Smooth muscle cell of the brain vasculature (primary cell): ENCODE data around the gene CGNL1.

Experiments
- DNase-seq: peaks from one replicate; pipeline ENCODE4 v3.0.0-alpha.2; 2012; ENCODE audit warnings: low read depth, low spot score

Gene CGNL1, protein sequence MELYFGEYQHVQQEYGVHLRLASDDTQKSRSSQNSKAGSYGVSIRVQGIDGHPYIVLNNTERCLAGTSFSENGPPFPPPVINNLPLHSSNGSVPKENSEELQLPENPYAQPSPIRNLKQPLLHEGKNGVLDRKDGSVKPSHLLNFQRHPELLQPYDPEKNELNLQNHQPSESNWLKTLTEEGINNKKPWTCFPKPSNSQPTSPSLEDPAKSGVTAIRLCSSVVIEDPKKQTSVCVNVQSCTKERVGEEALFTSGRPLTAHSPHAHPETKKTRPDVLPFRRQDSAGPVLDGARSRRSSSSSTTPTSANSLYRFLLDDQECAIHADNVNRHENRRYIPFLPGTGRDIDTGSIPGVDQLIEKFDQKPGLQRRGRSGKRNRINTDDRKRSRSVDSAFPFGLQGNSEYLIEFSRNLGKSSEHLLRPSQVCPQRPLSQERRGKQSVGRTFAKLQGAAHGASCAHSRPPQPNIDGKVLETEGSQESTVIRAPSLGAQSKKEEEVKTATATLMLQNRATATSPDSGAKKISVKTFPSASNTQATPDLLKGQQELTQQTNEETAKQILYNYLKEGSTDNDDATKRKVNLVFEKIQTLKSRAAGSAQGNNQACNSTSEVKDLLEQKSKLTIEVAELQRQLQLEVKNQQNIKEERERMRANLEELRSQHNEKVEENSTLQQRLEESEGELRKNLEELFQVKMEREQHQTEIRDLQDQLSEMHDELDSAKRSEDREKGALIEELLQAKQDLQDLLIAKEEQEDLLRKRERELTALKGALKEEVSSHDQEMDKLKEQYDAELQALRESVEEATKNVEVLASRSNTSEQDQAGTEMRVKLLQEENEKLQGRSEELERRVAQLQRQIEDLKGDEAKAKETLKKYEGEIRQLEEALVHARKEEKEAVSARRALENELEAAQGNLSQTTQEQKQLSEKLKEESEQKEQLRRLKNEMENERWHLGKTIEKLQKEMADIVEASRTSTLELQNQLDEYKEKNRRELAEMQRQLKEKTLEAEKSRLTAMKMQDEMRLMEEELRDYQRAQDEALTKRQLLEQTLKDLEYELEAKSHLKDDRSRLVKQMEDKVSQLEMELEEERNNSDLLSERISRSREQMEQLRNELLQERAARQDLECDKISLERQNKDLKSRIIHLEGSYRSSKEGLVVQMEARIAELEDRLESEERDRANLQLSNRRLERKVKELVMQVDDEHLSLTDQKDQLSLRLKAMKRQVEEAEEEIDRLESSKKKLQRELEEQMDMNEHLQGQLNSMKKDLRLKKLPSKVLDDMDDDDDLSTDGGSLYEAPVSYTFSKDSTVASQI

DNA sequence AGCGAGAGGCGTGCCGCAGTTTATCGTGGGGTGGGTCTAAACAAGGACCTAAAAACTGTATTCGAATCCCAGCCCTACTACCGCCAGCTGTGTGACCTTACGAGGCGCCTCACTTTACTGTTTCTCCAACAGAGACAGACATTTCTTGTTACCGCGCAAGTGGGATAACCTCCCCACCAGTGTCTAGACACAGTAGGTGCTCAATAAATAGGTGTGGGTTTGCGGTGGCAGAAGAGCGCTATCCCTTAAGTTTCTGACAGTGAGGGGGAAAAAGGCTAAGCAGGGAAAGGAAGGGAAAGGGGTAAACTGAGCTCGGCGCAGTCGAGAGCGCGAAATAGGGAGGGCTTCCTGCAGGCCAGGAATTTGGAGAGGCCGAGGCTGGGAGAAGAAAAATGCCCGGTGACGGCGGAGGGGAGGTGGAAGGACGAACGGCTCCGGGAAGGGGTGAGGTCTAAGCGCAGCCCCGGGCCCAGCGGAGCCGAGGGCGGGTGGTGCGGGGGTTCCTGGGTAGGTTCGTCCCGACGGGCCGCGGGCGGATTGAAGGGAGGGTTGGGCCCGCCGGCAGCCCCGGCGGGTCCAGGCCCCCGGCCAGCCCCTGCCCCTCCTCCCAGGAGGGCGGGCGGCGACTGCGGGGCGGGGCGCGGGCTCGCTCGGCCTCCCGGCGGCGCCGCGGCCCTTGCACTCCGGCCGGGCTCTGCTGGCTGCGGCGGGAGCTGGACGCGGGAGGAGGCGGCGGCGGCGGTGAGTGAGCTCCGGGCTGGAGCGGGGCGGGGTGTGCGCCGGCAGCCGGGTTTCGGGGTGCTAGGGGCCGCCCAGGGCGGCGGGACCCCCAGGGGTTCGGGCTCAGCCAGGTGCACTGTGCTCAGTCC, at the start of gene CGNL1:
Gene CGNL1 (plus strand): TSS at position 679 of the 869 bp plus-strand sequence. CDS start 61,495 bp downstream, outside the sequence.
- DNase-seq, result no peak

DNA sequence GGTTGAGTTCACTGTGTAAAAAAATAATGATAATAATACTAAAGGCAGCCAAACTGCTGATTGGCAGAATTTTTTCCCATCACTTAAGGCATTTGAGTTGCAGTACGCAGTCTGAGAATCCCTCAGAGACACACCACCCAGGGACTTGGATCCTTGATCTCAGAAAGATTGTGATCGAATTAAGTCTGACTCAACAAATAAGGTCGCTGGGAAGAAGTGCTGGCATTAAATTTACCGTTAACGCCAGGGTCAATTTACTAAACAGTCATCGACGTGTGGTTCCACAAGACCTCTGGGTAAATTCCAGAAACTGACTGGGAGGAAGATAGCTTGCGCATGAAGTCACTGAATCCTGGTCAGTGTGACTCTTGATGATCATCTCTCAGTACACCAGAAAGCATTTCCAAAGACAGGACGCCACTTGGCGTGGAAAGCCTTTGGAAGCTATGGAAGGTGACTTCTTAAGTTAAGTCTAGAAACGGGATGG, 48.3 kb upstream of the CGNL1 start:
- DNase-seq, result no peak

DNA sequence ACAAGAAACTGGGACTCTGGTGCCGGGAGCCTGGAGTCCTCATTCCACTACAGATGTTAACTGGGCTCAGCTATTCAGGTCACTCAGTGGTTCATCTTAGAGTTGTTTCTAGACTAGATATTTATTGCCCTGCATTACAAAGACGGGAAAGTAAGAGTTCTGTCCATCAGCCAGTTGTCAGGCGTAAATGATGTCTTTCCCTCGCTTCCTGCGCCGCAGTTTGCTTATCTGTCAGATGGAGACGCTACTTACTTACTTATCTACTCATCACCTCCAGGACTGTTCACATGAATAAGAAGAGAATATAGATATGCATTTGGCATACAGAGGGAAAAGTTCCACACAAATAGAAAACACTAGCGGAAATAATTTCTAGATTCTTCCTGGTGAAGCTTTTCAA, 47.8 kb upstream of the CGNL1 start:
- no peak for DNase-seq

DNA sequence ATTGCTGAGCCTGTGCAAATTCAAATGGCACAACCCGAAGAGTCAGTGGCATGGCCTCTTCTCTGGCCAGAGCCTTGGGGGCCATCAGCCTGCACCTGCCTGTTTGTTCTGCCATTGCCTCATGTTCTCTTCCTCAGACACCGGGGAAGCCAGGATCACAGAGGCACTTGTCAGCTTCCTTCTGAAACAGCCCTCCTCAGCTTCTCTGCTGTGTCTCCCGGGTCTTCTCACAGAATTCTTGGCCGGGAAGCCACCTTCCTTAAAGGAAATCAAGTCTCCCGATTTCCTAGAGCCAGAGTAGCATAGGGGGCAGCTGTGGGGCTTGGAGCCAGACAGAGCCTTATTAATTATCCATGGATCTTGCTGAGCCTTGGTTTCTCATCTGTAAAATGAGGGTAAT, 47.4 kb upstream of the CGNL1 start:
- no peak for DNase-seq

DNA sequence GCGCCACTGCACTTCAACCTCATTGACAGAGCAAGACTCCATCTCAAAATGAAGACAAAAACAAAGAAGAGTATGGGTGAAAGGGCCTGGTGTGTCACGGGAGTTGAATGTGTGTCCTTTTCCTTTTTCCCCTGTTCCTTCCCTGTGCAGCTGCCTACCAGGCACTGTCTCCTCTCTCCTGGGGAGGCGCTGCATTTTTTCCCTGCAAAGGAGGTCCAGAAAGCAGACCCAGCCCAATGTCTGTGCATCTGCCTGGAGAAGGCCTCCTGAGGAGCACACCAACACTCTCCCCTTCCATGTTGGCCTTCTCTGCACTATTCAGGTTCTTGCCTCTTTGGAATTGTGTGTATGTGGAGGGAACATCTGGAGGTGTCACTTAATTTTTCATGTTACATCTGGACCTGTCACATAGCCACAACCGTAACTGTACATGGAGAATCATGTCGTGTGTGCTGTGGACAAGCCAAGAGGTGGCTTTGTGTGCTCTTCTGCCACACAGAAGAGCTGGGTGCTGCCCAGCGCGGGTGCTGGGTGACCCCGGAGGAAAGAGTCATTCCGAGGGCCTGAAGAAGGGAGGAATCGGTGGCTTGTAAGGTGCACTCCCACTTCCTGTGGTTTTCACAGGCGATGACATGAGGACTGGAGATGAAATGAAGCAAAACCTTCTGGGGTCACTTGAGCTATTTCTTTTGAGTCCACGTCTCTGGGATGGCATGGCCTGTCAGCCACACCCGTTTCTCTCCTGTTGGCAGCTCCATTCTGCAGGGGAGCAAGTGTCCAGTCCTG, 46.5 kb upstream of the CGNL1 start:
- no peak for DNase-seq

DNA sequence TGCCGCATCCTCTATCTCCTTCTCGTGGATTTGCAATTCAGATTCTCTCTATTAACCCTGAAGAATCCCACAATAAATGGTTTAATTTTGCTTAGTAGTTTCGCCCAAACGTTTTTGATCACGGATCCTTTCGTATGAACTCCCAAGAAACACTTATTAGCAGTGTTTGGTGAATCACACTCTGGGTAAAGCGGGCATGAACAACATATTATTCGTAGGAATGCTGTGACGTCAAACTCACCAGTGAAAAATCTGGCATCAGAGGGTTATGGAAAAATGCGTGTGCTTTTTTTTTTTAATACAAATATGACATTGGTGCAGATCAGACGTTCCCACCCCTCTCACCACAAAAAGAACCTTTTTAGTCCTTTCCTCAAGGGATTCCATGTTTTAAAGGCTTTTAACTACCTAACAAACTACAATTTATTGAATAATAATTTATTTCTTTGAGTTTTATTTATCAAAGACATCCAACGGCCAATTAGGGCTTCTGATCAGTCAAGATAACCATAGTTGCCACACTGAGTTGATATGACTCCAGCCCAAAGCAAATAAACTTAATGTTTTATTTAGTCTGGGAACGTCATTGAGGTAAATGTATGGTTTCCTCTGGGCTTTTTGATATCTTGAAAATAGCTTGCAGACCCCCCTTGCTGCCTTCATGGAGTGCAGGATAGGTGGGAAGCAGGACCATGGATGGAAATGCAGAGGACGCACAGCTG, 45.5 kb upstream of the CGNL1 start:
- DNase-seq, result no peak

DNA sequence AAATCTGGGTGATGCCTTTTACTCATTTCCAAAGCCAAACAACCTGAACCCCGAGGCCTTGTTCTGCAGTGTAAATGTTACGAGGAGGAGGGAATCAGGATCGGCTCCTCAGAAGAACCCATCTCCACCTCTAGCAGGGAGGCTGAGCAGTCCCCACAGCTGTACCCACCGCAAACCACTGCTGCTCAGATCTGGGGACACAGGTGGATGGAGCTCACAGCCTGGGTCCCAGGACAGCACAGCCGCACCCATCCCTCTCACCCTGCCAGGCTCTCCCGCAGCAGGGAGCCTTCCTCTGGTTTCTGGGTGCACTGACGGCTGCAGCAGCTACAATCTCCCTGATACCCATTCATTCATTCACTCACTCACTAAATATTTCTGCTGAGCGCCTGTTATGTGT, 44.0 kb upstream of the CGNL1 start:
- no peak for DNase-seq

DNA sequence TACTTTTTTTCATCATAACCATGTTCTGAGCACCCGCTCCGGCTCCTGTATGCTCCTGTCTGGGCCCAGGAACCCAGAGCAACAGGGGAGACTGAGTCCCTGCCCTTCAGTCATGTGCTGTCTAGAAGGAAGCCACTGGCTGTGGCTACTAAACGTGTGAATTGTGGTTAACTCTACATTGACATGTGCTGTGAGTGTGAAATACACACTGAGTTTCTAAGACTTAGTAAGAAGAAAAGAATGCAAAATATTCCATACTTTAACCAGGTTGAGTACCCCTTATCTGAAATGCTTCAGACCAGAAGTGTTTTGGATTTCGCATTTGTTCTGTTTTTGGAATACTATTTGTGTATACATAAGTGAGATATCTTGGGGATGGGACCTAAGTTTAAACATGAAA, 42.8 kb upstream of the CGNL1 start:
- DNase-seq, result no peak

DNA sequence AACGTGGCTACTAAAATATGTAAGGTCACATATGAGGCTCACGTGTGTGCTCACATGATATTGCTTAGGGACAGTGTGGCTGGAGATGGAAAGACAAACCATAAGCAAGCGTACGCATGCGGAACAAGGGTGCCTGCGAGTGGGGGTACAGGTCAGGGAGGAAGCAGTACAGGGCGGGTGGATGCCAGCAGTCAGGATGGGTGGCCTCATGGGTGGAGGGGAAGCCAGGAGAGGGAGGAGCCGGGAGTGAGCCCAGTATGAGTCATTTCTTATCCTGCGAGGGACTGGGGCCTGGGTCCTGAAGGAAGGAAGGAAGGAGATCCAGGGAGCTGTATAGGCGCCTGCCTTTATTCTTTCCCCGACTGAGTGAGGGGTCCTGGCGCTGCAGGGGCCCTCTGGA, 42.0 kb upstream of the CGNL1 start:
- no peak for DNase-seq

DNA sequence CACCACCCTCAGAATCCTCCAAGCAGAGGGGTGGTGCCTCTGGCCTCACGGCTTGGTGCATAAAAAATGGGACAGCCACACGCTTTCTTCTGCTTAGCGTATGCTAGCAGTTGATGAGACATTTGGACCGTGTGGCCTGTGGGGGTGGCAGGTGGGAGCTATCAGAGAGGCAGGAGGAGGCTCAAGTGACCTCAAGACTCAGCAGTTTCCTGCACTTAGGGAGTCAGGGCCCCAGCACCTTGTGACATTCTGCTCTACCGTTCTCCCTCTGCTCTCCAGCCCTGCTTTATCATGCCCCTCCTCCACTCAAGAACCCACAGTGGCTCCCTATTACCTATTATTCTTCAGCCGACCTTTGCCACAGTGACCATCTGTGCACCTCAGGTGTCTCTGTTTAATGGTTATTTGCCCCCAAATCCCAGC, 41.0 kb upstream of the CGNL1 start:
- no peak for DNase-seq

DNA sequence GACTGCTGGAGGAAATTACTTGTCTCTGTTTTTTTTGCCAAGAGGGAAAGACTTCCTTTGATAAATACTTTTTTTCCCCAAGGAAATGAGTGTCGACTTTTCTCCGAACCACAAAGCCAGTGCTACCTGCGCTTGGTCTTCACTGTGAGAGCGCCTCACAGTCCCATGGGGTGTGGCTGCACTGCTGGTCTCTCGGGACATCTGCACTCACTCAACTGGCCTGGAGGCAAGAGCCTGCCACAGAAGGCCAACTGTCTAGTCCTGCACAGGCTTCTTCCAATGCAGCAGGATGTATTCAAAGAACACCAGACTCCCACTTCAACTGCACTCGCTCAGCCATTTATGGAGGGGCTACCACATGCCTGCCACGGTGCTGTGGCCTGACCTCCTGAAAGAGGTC, 40.6 kb upstream of the CGNL1 start:
- DNase-seq, result no peak

DNA sequence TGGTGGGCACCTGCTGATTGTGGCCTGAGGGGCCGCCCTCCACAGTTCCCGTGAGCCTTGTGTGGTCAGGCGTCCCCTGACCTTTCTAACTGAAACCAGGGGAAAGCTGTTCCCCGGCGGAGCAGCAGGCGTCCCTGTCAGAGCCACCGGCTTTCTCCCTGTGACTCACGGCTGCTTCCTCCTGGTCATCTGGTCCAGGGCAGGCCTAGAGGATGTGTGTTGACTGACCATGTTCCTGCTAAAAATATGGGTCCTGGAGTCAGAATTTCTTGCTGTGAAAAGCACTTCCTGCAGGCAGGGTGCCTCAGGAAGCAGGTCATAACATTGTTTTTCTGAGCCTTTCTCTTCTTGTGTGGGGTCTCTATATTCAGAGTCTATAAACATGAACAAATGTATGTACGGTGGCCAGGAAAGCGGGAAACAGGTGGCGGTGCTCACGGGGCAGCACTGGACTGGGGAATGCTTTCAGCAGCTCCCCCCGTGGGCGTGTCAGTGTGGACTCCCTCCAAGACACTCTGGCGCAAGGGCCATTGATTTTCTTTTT, 38.4 kb upstream of the CGNL1 start:
- DNase-seq, result peak; percentile 50

DNA sequence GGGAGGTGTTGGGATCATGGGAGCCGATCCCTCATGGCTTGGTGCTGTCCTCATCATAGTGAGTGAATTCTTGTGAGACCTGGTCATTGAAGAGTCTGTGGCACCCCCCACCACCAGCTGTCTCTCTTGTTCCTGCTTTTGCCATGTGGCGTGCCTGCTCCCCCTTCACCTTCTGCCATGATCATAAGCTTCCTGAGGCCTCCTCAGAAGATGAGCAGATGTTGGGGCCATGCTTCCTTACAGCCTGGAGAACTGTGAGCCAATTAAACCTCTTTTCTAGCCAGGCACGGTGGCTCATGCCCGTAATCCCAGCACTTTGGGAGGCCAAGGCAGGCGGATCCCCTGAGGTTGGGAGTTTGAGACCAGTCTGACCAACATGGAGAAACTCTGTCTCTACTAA, 37.0 kb upstream of the CGNL1 start:
- DNase-seq, result no peak

DNA sequence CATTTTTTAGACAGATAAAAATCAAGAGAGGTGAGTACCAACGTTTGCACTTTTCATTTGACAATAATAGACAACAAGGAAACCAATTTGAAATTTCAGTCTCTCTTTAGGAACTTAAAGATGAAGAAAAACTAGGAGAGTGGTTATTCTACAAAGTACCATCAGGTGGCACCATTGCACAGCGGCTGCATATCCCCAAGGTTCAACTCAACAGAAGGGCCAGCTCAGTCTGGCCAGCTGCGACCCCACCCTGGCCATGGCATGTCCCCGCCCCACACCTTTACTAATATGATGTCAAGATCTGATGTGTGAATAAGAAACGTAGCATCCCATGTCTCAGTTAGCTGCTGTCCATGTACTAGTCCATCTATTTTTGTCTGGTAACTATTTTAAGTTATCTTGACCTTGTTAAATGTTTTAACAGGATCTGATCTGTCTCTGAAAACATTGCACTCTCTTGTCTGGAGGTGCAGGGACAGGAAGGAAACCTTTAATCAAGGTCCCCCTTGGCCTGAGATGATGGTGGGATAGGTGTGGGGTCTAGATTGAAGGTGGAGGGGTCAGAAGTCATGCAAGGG, 35.5 kb upstream of the CGNL1 start:
- peak; percentile 59 for DNase-seq

DNA sequence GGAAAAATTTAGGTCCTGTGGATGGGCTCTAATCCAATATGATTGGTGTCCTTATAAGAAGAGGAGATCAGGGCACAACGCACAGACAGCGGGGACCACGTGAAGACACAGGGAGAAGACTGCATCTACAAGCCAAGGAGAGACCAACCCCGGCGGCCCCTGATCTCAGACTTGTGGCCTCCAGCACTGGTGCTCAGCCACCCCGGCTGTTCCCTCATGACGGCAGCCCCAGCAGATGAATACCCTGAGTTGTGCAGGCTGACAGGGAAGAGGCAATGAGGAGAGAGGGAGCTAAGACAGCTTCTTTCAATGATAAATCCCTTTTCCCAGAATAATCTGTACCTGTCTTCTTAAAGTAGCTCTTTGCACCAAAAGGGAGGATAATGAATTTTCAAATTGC, 33.3 kb upstream of the CGNL1 start:
- DNase-seq, result no peak

DNA sequence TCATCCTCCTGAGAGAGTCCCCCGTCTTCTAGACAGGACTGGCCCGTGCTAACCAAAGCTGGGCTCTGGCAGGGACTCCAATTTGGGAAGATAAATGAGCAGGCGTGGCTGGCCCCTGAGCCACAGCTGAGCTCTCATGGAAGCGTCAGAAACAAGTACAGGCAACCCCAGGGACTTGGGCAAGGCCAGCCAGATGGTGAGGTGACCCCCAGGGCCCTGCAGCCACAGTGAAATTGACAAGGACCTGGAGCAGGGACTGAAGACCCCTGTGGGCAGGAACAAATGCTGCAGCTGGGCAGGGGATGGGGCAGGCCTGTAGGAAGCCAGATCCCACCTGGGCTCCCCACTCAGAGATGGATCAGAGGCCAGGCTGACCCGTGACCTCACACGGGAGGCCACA, 32.8 kb upstream of the CGNL1 start:
- no peak for DNase-seq

DNA sequence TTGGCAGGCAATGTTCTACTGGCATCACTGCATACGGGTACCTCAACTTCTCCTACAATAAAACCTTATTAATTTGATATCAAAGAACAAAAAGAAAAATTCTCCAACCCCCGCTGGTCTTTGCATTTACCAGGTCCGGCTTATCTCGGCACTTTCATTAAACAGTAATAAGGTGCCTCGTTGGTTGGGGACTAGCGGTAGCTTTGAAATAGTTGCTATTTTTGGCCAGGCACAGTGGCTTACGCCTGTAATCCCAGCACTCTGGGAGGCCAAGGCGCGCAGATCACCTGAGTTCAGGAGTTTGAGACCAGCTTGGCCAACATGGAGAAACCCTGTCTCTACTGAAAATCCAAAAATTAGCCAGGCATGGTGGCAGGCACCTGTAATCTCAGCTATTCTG, 32.0 kb upstream of the CGNL1 start:
- no peak for DNase-seq

DNA sequence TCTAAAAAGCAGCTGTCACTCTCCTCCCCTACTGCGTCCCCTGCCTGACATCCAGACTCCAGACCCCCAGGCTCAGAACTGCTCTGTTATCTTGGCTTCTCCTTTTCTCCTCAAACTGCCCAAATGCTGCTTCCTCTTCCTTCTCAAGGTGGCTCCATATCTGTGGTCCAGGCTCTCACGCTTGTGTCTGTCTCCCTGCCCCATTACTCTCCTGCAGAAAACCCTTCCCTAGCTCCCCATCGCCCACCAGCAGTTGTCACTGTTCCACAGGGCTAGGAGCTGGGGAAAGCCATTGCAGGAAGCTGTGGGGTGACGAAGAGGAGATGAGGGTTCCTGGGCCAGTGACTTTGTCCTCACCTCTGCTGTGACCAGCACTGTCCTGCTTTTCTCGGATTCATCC, 30.7 kb upstream of the CGNL1 start:
- no peak for DNase-seq

DNA sequence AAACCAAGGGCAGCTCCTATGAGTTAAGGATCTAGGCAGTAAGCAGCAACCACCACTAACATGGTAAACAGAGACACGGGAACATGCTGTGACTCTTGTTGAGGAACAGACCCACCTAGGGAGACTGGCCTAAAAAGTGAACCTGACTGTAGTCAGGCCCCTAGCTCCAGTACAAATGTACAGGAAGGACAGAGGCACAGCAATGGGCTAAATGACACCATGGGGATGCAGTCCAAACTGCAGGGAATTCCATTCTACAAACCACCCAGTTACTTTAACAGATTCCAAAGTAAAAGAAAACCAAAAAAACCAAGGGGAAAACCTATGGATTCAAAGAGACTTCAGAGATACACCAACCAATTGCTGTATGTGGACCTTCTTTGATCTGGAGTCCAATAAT, 28.2 kb upstream of the CGNL1 start:
- DNase-seq, result no peak
